Stimulated activated CD8-positive, alpha-beta memory T cell treated with anti-CD3 and anti-CD28 coated beads, Interleukin-4, amount 100 ng/mL, for 24 hours (primary cell): ENCODE measurements around the gene CDC42EP5.

Source experiments
- DNase-seq: peaks from one replicate; pipeline ENCODE4 v3.0.0-alpha.2; 2020; ENCODE audit warnings: low read depth

CDC42EP5 gene

GRCh38 chr19:54462047-54462654, 10.9 kb downstream of the CDC42EP5 start:
- DNase-seq: no peak

- no peak for DNase-seq
Measured at GRCh38 chr19:54461613-54462012, 11.5 kb downstream of the CDC42EP5 start.

GRCh38 chr19:54461210-54461609, 11.9 kb downstream of the CDC42EP5 start:
- no peak for DNase-seq

- no peak for DNase-seq
Measured at GRCh38 chr19:54460230-54461005, 12.7 kb downstream of the CDC42EP5 start.

GRCh38 chr19:54459282-54460229, 13.5 kb downstream of the CDC42EP5 start:
- DNase-seq: no peak

- no peak for DNase-seq
Measured at GRCh38 chr19:54458648-54459281, 14.3 kb downstream of the CDC42EP5 start.

- no peak for DNase-seq
Measured at GRCh38 chr19:54457773-54458647, 15.1 kb downstream of the CDC42EP5 start.

- no peak for DNase-seq
Measured at GRCh38 chr19:54456423-54457373, 16.4 kb downstream of the CDC42EP5 start.

GRCh38 chr19:54455786-54456422, 17.2 kb downstream of the CDC42EP5 start:
- DNase-seq: no peak

- no peak for DNase-seq
Measured at GRCh38 chr19:54454781-54455675, 18.1 kb downstream of the CDC42EP5 start.

GRCh38 chr19:54453921-54454780, 18.9 kb downstream of the CDC42EP5 start:
- DNase-seq: no peak

GRCh38 chr19:54452626-54453025, 20.5 kb downstream of the CDC42EP5 start:
- no peak for DNase-seq

- DNase-seq: no peak
Measured at GRCh38 chr19:54451997-54452396, 21.1 kb downstream of the CDC42EP5 start.

GRCh38 chr19:54451331-54451871, 21.7 kb downstream of the CDC42EP5 start:
- DNase-seq: no peak

GRCh38 chr19:54449701-54450069, 23.4 kb downstream of the CDC42EP5 start:
- DNase-seq: no peak

- peak; percentile 92 for DNase-seq
Measured at GRCh38 chr19:54448774-54449700, 24.1 kb downstream of the CDC42EP5 start, which contains the start of gene LENG8. Gene LENG8, plus strand, starts transcription at chr19:54449199. Its CDS starts 2,146 bp downstream, at chr19:54451345.
